ENCODE measurements around the gene EEFSEC. TPM values are rescaled to one million over a fixed set of nuclear protein-coding genes. Genes with fewer than 3 reads are reported as not detected.

EEFSEC gene
- total RNA-seq, 1 donor from 2014 or later = 24.6 TPM

DNA sequence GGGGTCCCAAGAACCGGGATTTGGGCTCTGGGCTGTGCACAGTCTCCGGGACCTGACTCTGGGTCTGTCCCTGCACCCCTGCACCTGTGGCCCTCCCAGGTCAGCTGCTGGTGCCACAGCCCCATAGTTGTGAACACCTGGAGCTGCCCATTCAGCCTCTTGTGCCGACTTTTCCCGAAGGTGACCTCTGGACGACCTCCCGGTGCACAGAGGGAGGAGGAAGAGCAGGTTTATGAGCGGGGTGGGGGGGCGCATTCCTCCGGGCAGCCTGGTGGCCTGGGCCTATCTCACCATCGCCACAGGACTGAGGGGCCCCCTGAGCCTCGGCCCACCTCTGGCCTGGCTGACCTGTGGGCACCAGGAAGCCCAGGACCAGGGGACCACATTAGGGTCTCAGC, 268.2 kb downstream of the EEFSEC start:
- no peak for DNase-seq (ENCODE audit: extremely low spot score in 2 of 2)
- Histone ChIP-seq H3K4me1 (no peaks in the 10 kb centered on the region), H3K9me3 (no peaks in the 10 kb centered on the region), H3K4me3 (no peak overlapping the region), H3K27me3 (no peaks in the 10 kb centered on the region), H3K27ac (no peak overlapping the region), H3K36me3 (no peaks in the 10 kb centered on the region)
- intact Hi-C loops (cut with DNase I) = no loop called here
- no peak for TF ChIP-seq CTCF (IDR thresholded peaks at IDR 0.05)
- TF ChIP-seq POLR2A (IDR thresholded peaks at IDR 0.05) = no peak
- TF ChIP-seq POLR2AphosphoS5 (IDR thresholded peaks at IDR 0.05; ENCODE audit: insufficient read depth in 1 of 2, low read depth in 1 of 2) = no peak

GRCh38 chr3:128421966-128422365, 268.7 kb downstream of the EEFSEC start:
- no peak overlapping the region for H3K4me3 ChIP-seq
- intact Hi-C loops (cut with DNase I) = no loop called here
- no peaks in the 10 kb centered on the region for H3K36me3 ChIP-seq
- H3K27ac ChIP-seq = no peak overlapping the region
- no peaks in the 10 kb centered on the region for H3K27me3 ChIP-seq
- no peaks in the 10 kb centered on the region for H3K9me3 ChIP-seq
- no peaks in the 10 kb centered on the region for H3K4me1 ChIP-seq
- no peak for DNase-seq (ENCODE audit: extremely low spot score in 2 of 2)
- TF ChIP-seq CTCF (IDR thresholded peaks at IDR 0.05) (no peak), POLR2A (IDR thresholded peaks at IDR 0.05) (no peak)

GRCh38 chr3:128422762-128423524, 269.7 kb downstream of the EEFSEC start:
- H3K9me3 ChIP-seq = no peaks in the 10 kb centered on the region
- no peak for DNase-seq (ENCODE audit: extremely low spot score in 2 of 2)
- no peak overlapping the region for H3K27ac ChIP-seq
- no peaks in the 10 kb centered on the region for H3K4me1 ChIP-seq
- no peaks in the 10 kb centered on the region for H3K36me3 ChIP-seq
- TF ChIP-seq POLR2AphosphoS5 (IDR thresholded peaks at IDR 0.05; ENCODE audit: insufficient read depth in 1 of 2, low read depth in 1 of 2) (no peak), CTCF (IDR thresholded peaks at IDR 0.05) (no peak), POLR2A (IDR thresholded peaks at IDR 0.05) (no peak)
- intact Hi-C loops (cut with DNase I) = no loop called here
- H3K4me3 ChIP-seq = no peak overlapping the region
- no peaks in the 10 kb centered on the region for H3K27me3 ChIP-seq

GRCh38 chr3:128423525-128424147, 270.4 kb downstream of the EEFSEC start:
- Histone ChIP-seq H3K27ac (no peak overlapping the region), H3K4me3 (no peak overlapping the region), H3K9me3 (no peaks in the 10 kb centered on the region), H3K36me3 (no peaks in the 10 kb centered on the region), H3K4me1 (no peaks in the 10 kb centered on the region), H3K27me3 (no peaks in the 10 kb centered on the region)
- no peak for TF ChIP-seq CTCF (IDR thresholded peaks at IDR 0.05)
- TF ChIP-seq POLR2AphosphoS5 (IDR thresholded peaks at IDR 0.05; ENCODE audit: insufficient read depth in 1 of 2, low read depth in 1 of 2) = no peak
- TF ChIP-seq POLR2A (IDR thresholded peaks at IDR 0.05) = no peak
- intact Hi-C loops (cut with DNase I) = no loop called here
- DNase-seq (ENCODE audit: extremely low spot score in 2 of 2) = no peak

- TF ChIP-seq POLR2AphosphoS5 (IDR thresholded peaks at IDR 0.05; ENCODE audit: insufficient read depth in 1 of 2, low read depth in 1 of 2) (no peak), POLR2A (IDR thresholded peaks at IDR 0.05) (no peak), CTCF (IDR thresholded peaks at IDR 0.05) (no peak)
- Histone ChIP-seq H3K9me3 (no peaks in the 10 kb centered on the region), H3K4me1 (no peaks in the 10 kb centered on the region), H3K27ac (no peak overlapping the region), H3K4me3 (no peak overlapping the region), H3K36me3 (no peaks in the 10 kb centered on the region), H3K27me3 (no peaks in the 10 kb centered on the region)
- no peak for DNase-seq (ENCODE audit: extremely low spot score in 2 of 2)
- intact Hi-C loops (cut with DNase I) = loop anchor here (5.0 kb wide), 1 partner anchor 73 kb away; no protein-coding TSS in a partner anchor
These were observed 271.3 kb downstream of the EEFSEC start for GRCh38 chr3:128424508-128425069.
